Astrocyte of the spinal cord (primary cell): Measurements from ENCODE around the gene RIMBP3C.
"Not testable (repeated sequence)": the region's sequence is repeated elsewhere in the genome, so short reads cannot be mapped to it uniquely, and the experiment has no call there.

Source experiments
- DNase-seq: peaks from one replicate; pipeline ENCODE4 v3.0.0; 2011; ENCODE audit warnings: low read depth, low spot score
- H3K4me3 ChIP-seq: 2 replicates; pipeline ENCODE4 v1.5.1; 2011; ENCODE audit warnings: low read depth, mild to moderate bottlenecking, low read length, moderate library complexity
- in situ Hi-C: cut with HindIII; loops from 2 replicates; pipeline ENCODE4 v1.10.0; 2017; ENCODE audit warnings: low sequenced_read_pairs

The RIMBP3C gene

DNA sequence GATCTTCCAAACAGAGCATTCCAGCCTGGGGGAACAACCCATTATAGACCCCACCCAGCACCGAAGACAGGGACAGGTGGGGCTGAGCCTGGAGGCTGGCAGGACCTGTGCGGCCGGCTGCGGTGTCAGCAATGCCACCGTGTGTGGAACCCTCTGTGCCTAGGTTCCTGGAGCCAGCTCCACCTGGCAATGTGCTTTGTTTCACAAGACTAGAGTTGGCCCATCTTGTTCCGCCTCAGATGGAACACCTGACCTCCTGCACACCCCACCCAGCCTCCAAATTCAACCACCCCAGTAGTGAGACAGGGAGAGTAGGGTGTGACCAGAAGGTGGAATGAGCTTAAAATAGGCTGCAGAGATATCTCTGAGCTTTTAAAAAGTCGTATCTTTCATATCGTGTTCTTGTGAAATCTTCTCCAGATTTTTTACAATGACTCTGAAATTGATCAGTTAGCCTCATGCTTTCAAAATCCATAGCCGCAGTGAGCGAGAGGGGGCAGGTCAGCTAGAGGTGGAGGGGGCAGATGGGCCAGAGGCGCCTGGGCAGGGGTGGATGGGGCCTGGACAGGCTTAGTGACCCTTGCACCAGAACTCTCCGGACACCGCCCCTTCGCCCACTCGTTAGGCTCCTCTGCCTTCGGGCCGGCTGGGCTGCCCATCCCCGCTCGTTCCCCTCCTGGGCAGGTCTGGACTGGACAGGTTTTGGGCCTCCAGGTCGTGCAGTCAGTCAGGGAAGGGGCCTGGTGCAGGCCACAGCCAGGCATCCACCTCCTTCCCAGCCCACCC lies 18.2 kb downstream of the RIMBP3C start:
- H3K4me3 ChIP-seq, in situ Hi-C loops, DNase-seq: not testable (repeated sequence)

DNA sequence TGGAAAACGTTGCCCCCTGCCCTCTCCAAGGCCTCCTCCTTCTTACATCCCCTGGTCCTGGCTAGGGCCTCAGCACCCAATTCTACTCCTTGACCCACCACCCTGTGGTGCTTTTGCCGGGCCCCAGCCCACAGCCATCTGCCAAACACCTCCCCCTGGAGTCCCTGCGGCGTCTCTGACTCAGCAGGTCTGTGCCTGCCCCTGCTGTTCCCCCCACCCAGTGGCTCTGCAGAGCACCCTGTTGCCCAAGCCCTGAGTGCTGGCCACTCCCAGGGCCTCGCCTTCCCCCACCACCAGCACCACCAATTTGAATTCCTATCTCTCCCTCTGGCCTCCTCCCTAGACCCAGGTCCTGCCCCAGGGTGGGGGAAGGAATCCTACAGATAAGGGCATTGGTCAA lies 19.7 kb downstream of the RIMBP3C start:
- DNase-seq, H3K4me3 ChIP-seq, in situ Hi-C loops: not testable (repeated sequence)

DNA sequence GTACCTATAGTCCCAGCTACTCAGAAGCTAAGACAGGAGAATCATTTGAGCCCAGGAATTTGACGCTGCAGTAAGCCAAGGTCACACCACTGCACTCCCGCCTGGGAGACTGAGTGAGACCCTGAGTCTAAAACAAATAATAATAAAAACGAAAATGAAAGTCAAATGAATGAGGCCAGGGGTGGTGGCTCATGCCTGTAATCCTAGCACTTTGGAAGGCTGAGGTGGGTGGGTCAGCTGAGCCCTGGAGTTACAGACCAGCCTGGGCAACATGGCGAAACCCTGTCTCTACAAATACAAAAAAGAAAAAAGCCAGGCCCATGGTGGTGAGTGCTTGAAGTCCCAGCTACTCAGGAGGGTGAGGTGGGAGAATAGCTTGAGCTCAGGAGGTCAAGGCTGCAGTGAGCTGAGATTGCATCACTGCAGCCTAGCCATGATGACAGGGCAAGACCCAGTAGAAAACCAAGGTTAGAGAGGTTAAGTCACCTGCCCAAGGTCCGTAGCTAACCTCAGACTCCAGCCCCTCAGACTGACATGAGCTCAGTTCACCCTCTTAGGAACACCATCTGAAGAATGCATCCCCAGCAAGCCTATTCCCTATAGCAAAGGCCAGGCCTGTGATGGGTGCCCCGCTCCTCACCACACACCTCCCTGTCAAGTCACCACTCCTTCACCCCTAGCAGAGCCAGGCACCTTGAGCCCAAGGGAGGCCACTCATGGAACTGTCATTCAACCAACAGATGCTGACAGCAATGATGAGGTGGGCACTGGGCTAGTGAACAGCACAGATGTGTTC lies 24.4 kb downstream of the RIMBP3C start:
- H3K4me3 ChIP-seq, DNase-seq, in situ Hi-C loops: not testable (repeated sequence)

DNA sequence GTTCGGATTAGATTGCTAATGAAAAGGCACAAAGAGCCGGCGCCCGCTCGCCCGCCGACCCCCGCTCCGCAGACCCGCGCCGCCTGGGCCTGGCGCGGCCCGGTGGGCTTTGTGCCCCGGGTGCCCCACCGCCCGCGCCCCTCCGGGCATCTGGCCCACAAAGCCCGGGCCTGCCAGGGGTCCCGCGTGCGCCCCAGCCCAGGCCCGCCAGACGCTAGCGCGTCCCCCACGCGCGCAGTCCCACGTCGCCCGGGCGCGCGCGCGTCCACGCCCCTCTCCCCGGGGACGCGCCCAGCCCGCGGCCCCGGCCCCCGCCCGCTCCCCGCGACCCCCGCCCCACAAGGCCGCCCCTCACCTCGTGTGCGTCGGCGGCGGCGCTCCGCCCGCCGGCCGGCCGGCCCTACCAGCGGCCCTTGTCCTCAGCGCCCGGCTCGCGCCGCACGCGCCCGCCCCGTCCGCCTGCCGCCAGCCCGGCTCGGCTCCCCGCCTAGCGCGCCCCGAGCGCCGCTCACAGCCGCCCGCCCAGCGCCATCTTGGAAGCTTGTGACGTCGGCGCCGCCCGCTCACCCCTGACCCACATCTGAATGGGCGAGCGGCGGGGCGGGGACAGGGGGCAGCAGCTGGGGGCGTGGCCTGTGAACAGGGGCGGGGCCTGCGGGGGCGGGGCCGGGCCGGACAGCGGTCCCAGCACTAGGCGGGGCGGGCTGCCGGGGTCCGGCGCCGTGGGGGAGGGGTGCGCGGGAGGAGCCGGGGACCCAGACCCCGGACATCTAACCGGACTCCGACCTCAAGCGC lies 34.1 kb downstream of the RIMBP3C start:
- DNase-seq, H3K4me3 ChIP-seq, in situ Hi-C loops: not testable (repeated sequence)

DNA sequence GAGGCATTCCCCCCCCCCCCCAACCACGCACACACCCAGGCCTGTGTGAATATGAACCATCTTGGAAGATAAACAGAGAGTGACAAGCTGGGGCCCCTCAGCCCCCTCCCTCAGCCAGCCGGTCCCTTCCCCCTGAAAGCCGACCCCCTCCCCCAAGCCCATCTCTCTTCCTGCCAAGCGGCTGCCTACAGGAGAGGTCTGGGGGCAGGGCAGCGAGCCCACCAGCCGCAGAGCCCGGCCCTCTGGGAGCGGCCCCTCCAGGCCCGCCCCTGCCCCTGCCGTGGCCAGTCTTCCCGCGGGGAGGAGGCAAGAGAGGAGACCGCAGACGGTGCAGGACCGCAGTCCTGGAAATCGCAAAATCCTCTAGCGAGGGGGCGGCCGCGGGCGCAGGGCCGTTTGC lies 34.7 kb downstream of the RIMBP3C start:
- H3K4me3 ChIP-seq, DNase-seq, in situ Hi-C loops: not testable (repeated sequence)

DNA sequence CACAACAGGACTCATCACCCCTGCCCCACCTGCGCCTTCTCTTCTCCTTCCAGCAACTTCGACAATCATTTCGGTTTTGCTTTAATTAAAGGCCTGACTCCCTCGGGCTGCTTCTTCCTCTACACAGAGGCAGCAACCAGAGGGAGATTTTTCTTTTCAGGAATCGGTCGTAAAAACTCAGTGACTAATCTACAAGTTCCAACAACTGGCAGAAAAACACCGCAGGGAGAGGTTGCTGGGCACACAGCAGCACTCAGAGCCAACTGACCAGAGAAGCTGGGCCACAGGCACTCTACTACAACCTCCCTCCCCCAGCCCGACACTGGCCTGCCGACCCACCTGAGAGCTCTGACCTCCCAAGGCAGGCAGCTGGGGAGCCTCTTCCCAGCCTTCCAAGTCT lies 36.0 kb downstream of the RIMBP3C start:
- H3K4me3 ChIP-seq, DNase-seq, in situ Hi-C loops: not testable (repeated sequence)

DNA sequence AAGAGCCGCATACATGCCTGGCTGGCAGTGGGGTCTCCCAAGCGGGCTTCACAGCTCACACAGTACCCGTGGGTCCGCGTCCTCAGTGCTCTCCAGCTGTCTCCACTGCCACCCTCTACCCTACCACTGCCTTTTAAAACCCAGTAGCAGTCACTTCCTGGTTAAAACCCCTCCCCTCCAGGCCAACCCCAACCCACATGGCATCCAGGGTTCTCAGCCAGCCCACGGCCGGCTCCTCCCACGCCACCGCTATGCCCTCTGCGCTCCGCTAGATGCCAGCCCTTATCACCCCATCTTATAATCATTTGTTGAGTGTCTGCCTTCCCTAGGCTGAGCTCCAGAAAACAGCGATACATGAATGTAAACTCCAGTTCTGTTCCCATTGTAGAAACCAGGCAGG lies 37.1 kb downstream of the RIMBP3C start:
- DNase-seq, H3K4me3 ChIP-seq, in situ Hi-C loops: not testable (repeated sequence)

DNA sequence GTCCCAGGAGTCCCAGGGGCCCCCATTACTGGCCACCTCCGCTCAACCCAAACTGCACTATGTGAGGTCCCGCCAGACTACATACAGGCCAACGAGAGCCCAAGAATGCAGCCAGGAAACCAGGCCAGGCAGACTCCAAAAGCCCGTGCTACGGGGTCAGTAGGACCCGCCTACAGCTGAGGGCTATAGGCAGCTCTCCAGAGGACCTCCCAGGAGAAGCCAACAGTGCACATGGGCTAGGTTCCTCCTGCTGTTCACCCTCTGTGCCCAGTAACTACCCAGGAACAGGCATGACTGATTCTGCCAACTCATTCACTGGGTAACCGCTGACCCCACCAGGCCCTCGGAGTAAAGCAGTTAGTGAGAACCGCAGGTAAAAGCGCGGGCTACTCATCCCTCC lies 39.2 kb downstream of the RIMBP3C start:
- in situ Hi-C loops, DNase-seq, H3K4me3 ChIP-seq: not testable (repeated sequence)

DNA sequence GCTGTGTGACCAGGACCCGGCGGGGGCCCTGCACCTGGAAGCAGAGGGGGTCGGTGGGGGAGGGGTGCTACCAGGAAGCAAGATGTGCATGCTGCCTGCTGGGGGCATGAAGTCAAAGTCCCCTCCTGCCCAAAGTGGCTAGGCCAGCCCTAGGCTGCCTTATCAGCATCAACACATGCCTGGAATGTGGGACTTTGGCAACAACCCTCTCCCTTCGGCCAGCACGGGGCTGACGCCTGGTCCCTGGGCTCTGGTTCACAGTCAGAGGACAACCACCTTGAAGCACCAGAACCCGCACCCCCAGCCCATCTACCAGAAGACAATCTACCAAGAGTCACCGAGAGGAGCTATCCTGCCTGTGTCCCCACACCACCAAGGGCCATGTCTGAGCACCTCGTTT lies 40.9 kb downstream of the RIMBP3C start:
- H3K4me3 ChIP-seq, DNase-seq, in situ Hi-C loops: not testable (repeated sequence)

DNA sequence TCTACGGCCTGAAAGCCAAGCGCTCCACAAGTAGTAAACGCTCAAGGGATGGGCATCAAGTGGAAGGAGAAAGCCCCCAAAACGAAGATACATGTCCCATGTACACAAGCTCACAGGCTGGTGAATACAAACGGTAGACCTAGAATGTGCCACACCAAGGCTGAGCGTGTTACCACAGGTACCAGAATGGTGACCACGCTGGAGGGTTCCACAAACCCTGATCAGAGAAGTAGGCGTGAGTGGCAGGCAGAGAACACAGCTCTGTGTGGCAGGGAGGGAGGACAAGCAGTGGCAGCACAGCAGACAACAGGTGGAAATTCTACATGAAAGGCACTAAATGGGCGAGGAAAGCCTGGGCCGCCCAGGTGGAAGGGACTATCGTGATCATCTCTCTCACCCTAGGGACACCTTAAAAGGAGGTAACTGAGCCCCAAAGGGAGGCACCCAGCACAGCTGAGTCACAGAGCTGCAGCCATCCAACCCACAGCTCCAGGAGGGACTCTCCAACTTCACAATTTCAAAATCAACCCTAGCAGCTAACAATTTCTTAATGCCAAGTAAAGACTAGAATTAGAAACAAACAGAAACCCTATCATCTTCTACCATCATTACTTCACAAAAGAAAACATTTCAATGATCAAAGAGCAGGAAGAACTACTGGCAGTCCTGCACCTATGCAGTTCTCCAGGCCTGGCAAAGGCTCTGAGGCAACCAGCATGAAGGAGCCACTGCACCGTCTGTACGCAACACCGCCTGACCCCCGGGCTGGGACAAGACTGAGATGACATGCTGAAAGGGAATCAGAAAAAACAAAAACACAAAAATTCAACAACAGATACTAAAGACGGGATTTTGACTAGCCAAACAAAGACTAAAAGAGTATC lies 51.4 kb downstream of the RIMBP3C start:
- DNase-seq, in situ Hi-C loops, H3K4me3 ChIP-seq: not testable (repeated sequence)

DNA sequence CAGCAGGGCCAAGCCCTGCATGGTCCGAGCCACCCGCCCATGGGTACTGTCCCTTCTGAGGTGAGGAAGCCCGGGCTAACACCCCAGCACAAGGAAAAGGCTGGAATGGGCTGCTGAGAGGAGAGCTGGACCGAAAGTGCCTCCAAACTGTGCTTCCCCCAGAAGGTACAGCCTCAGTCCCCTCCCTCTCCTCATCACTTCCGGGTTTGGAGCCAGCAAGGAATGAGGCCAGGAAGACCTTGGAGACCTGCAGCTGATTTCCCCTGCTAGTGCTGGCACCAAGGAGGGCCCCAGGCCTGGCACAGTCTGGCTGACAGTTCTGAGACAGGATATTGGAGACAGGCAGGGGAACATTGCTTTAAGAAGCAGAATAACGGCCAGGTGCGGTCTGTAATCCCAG lies 52.8 kb downstream of the RIMBP3C start:
- DNase-seq, in situ Hi-C loops, H3K4me3 ChIP-seq: not testable (repeated sequence)

DNA sequence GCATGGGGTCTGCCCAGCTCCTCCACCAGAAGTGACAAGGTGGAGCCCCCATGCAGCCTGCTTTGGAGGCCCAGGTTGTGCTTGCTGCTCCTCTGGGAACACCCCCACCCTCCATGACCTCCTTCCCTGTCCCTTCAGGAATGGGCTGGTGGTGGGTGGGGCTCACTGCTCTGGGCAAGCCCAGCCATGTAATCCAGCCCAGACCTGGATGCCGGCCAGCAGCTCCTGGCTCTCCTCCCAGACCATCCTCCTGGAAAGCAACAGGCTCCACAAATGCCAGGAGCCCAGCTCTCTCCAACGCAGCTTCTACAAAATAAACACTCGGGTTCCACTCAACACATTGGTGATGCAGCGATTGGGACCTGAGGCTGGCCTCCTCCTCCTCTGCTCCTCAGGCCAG lies 53.3 kb downstream of the RIMBP3C start:
- in situ Hi-C loops, DNase-seq, H3K4me3 ChIP-seq: not testable (repeated sequence)
